Measurements from ENCODE around the gene RTL9.
"Not testable (repeated sequence)": the region's sequence is repeated elsewhere in the genome, so short reads cannot be mapped to it uniquely, and the experiment has no call there.

RTL9 gene
- total RNA-seq, result 0 reads per million in 2 donors

- no peak for DNase-seq
These were observed at the start of gene RTL9 for GRCh38 chrX:110358548-110358947. RTL9 (plus strand) TSS chrX:110358848; CDS start chrX:110450618, 91,770 bp downstream.

DNA sequence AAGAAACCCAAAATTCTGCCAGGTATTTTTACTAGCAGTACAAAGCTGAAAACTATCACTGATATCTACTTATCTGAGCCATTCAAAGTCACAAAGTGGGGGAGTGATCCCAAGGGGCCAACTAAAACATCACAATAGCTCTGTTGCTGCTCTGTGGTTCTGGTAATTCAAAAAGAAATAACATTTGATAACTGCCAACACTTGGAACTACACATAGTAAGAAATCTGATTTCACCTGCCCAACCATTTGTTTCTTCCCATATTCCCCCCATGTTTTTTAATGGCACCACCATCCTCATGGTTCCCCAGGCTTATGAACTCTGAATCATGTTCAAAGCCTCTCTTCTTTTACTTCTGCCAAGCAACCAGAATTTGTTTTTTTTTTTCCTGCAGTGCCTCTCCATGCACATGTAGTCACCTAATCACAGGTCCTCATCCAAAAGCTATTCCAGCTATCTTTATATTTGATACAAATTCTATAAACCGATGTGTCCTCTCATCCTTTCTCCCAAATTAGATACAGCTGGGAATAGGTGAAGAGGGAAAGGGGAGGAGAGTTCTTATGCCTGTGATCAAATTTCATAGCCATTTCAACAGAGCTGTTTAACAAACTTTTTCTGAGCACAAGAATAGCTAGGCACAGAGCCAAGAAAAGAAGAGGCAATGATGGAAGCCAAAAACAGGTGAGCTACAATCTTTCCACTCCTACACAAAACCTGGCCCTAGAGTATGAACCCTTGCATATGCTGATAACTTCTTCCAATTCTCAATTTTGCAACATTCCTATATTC lies 48.5 kb upstream of the RTL9 start:
- no peak for DNase-seq

- no peak for DNase-seq
These were observed 47.8 kb upstream of the RTL9 start for GRCh38 chrX:110310896-110311295.

DNA sequence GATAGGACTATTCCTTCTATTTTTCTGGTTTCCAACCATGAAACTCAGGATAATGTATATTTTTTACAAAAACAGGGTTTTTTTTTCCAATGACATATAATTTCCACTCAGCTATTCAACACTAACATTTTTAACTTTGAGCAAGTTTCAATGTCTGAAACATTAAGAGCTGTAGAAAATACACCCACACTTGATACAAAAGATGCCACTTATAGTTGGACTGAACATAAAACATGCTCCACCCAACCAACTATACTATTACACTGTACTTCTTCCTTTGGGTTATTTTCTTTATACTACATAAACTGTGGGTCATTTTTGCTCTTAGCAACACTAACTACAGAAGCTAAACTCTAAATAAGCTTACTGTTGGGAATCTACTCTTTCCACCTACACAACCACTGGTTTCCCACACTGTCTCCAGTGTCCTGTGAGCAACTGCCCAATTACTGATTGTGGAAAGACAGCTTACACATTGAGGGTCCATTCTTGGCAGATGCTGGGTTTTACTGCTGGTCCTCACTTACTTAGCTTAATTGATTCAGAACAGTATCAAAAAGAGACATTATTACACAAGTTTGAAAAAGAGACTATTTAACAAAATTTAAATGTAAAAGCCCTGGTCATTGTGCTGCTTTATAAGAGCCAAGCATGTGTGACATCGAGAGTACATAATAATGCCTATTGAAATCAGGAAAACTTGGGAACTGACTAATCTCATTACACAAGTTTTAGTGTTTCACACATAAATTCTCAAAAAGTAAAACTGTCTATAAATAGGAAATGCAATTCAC lies 47.0 kb upstream of the RTL9 start:
- no peak for DNase-seq

- no peak for DNase-seq
These were observed 43.1 kb upstream of the RTL9 start for GRCh38 chrX:110315551-110315950.

DNA sequence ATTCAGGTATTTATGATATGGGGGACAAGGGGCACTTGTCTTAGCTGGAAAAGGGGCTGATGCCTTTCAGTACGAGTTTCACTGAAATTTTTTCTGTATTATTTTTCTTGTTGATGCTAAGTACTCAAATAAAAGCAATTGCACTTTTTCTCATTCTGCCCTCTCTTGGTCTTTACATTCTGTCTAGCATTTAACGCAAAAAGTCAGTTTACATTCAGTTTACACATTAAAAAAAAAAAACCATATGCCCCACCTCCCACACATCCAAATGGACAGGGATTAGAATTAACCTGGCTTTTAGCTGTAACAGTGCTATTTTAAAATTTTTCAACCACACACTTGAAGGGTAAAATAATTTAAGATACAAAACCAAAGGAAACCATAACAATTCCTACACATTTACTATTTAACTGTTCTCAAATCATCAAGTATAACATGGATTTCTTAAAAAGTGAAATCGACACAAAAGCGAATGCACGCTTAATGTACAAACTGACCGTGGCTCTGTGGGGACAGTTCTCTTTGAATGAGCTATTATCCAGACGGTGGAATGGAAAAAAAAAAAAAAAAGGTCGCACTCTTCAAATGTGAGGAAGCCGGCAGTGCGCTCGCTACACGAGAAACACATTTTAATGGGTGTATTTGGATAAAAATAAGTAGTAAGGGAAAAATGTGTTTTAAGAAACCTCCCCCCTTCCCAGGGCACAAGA lies 42.1 kb upstream of the RTL9 start:
- no peak for DNase-seq

DNA sequence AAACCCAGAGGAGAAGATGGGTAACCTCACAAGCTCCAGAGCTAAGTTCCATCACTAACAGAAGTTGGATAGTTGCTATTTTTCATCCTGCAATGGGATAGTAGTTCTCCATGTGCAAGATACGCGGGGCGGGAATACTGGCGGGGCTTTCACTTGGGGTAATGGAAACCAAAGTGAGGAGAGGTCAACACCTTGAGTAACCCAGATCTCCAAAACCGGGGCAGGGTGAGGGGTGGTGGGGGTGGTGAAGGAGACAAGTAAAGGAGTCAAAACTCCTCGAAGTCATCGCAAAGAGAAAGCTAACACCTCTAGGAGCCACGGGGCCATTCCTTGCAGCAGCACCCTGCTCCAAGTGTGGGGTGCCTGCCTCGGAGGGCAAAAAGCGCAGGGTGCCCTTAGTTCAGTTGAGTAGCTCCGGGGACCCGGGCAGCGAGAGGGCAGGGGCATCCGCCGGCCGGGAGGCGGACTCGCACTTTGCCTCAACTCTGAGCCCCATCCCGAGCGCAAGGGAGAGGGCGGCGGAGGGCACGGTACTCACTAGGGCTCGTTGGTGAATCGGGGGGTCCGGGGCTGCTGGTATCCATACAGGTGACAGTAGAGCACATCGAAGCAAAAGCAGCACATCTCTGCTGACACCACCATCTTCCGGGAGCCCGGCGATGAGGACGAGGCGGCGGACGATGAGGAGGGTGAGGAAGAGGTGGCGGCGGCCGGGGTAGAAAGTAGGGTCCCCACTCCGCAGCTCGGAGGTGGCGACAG lies 41.4 kb upstream of the RTL9 start:
- DNase-seq, result peak; percentile 12

DNA sequence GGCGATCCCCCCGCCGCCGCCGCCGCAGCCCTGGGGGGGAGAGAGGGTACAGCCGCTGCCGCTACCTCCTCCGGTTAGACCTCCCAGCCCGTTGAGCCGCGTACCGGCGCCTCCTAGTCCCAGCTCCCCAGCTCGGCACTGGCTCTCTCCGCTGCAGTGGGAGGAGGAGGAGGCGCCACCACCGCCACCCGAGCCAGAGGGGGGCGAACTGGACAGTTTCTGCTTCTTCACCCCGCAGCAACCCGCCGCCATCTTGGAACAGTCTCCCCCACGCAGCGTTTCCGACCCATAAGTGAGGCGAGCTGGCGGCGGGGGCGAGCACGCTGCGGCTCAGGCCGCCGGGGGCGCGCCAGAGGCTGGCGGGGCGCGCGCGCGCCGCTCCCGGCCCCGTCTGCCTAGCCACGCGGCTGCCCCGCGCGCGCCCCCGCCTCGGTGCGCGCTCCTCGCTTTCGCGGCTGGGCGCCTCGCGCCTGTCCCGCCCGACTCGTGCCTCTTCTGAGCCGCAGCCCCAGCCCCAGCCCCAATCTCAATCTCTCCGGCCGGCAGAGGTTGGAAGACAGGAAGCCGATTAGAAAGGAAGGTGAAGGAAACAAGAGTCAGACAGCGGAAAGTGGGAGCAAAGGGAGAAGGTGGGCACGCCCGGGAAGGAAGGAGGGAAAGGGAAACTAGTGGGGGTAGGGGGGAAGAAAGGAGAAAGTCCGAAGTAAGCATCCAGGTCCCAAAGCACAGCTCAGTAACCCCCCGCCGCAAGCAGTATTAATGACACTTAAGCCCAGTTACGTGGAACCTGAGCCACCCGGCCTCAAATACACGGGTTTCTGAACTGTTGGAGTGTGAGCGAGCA lies 40.6 kb upstream of the RTL9 start, which contains the start of gene AMMECR1:
AMMECR1 (minus strand) TSS at position 266 of the 844 bp plus-strand sequence; CDS start at position 252, 14 bp downstream.
- DNase-seq, result peak; percentile 66

GRCh38 chrX:110318664-110318968 lies 40.0 kb upstream of the RTL9 start:
- no peak for DNase-seq

GRCh38 chrX:110320381-110320987 lies 38.2 kb upstream of the RTL9 start:
- DNase-seq, result no peak

DNA sequence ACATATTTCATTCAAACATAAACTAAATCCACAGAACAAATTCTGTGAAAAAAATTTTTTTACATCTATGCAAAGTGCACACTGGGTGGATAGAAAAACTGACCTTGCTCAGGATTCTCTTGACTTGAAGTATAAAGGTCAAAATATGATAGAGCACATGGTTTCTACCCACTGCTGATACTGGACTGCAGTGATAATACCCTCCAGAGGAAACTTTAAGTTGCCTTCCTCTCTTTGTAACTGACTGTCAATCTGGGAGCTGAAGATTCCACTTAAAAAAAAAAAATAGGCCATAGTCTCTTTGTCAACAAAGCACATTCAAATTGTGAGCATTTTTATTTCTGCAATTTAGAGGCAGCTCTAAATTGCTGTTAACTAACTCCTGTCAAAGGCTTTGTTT lies 37.6 kb upstream of the RTL9 start:
- no peak for DNase-seq

DNA sequence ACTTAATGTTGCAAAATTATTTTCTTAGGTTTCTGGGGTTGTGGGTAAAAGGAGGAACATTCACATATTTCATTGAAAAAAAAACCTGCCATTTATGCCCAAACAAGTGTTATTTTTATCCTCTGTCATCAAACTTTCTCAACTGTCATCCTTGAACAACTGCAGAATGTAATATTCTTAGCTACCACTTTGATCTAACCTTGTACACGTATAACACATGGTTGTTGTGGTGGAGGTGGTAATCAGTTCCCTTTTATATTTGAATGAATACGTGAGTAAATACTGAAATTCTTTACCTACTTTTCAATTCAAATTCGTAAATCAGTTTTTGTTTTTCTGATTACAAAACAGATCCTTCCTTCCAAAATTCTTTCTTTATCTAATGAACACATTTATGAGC lies 37.0 kb upstream of the RTL9 start:
- no peak for DNase-seq

- DNase-seq, result no peak
These were observed 36.0 kb upstream of the RTL9 start for GRCh38 chrX:110322603-110323002.

GRCh38 chrX:110326712-110327111 lies 31.9 kb upstream of the RTL9 start:
- no peak for DNase-seq

GRCh38 chrX:110327336-110327735 lies 31.3 kb upstream of the RTL9 start:
- DNase-seq, result no peak

- DNase-seq, result not testable (repeated sequence)
These were observed 30.0 kb upstream of the RTL9 start for GRCh38 chrX:110328613-110329012.

- no peak for DNase-seq
These were observed 27.1 kb upstream of the RTL9 start for GRCh38 chrX:110331444-110332030.

DNA sequence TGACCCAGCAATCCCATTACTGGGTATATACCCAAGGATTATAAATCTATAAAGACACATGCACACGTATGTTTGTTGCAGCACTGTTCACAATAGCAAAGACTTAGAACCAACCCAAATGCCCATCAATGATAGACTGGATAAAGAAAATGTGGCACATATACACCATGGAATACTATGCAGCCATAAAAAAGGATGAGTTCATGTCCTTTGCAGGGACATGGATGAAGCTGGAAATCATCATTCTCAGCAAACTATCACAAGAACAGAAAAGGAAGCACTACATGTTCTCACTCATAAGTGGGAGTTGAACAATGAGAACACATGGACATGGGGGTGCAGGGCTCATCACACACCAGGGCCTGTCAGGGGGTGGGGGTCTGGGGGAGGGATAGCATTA lies 25.2 kb upstream of the RTL9 start:
- DNase-seq, result not testable (repeated sequence)

DNA sequence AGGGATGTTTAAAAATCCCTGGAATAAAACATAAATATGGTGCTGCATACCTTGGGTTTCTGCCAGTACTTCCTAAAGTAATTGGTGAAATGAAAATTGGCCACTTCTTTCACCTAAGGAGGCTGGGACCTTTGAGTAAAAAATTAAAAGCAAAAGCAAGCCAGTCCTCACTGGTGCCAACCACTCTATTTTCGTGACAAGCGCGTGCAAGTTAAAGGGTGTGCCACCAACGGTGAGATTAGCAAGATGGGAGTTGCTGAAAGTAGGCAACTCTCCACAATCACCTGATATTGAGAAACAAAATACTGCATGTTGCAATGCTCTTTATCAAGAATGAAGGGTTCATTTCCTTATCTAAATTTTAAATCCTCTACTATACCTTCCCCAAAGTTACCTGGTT lies 19.7 kb upstream of the RTL9 start:
- no peak for DNase-seq

DNA sequence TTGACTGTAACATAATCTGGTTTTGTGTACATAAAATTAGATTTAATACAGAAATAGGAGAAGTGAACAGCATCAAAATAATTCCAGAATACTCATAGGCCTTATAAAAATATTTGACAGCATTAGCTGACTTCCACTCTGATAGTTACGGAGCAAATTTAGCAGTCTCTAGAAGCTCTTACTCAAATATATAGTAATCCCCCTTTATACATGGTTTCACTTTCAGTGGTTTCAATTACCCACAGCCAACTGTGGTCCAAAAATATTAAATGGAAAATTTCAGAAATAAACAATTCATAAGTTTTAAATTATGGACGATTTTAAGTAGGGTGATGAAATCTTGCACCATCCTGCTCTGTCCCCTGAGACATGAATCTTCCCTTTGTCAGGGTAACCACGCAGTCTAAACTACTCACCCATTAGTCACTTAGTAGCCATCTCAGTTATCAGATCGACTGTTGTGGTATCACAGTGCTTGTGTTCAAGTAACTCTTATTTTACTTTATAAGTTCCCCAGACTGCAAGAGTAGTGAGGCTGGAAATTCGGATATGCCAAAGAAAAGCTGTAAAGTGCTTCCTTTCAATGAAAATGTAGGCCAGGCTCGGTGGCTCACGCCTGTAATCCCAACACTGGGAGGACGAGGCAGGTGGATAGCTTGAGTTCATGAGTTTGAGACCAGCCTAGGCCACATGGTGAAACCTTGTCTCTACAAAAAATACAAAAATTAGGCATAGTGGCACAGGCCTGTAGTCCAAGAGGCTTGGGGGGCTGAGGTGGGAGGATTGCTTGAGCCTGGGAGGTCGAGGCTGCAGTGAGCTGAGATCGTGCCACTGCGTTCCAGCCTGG lies 17.2 kb upstream of the RTL9 start:
- no peak for DNase-seq

All from activated gamma-delta T cell (primary cell).